NCI-H1417 treated with DMSO at 0.1 percent for 48 hours (cell line): Measurements from ENCODE around the gene MLPH.
"Not testable (repeated sequence)": the region's sequence is repeated elsewhere in the genome, so short reads cannot be mapped to it uniquely, and the experiment has no call there.

Experiments
- DNase-seq: peaks from one replicate; lab custom pipeline; 2025; lab: John Stamatoyannopoulos, UW

The MLPH gene

DNA sequence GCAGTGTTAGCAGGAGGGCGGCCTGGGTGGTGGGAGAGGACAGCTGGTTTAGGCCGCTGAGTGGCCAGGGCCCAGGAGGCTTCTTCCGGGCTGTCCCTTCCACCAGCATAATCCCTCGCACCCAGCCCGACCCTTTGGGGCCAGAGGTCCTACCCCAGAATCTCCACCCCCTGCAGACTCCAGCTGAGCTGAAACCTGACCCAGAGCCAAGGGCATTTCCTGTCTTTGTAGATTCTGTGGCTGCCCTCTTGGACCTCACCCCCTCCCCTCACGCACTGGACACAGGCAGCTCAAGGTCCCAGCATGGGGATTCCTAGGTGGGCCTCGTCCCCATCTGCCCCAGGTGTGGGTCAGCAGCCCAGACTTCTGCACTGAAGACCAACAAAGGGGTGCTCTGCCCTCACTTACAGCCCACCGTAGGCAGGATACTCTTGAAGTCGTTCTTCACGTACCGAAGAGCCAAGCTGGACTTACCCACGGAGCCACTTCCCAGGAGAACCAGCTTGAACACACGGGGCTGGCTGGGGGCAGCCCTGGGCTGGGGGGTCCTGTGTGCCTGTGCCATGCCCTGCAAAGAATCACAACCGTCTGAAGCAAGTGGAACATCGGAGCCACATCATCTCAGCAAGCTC is 98.7 kb downstream of the MLPH start:
- DNase-seq: no peak

DNA sequence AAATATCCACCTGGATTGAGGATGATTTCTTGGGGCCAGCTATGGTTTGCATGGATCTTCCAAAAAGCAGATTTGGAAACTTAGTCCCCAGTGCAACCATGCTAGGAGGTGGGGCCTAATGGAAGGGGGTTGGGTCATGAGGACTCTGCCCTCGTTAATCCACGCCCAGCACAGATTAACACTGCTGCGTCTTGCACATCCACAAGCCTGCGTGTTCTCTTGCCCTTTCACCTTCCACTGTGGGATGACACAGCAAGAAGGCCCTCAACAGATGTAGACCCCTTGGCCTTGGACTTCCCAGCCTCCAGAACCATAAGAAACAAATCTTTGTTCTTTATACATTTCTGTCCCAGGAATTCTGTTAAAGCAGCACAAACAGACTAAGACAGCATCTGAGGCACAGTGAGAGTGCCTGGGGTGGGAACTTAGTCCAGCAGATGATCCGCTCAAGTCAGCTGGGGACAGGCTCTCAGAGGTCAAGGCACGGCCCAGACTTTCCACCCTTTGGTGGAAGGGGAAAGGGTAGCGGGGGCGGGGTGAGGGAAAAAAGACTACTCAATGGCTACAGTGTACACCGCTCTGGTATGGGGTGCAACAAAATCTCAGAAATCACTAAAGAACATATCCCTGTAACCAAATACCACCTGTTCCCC is 101.1 kb downstream of the MLPH start:
- no peak for DNase-seq

GRCh38 chr2:237590272-237591140 is 103.5 kb downstream of the MLPH start, which contains the start of gene RAB17:
TSS of gene RAB17 (minus strand) at chr2:237590734. CDS start at chr2:237586154, 4,580 bp downstream.
- DNase-seq: peak; percentile 37

DNA sequence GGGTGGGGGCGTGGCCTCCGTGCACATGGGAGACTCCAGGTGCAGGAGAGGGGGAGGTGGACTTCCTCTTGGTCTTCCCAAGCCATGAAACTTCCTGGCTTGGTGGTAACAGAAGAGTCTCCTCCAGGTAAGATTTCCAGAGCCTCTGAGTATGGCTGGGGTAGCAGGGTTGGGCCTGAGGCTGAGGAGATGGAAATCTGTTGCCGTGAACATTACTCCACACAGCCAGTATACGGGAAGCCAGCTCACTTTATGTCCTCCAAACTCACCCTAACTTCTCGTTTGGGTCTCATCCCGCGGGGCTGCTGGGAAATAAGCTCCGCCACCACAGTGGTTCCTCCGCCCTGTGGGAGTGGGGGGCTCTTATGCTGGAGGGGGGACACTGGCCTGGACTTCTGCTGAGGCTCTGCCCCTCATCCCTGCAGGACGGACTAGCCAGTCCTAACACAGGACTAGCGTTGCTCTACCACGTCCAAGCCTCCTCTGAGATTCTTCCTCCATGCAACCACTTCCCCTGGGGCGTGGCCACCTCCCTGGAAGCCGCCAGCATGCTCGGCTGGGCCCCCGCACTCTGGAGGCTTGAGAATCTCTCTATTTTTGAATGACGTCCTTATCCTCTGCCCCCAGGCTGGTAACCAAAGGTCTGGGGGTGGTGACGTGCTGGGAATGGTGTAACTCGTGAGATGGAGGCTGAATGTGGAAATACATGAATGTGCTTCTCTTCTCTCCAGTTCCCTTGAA is 104.3 kb downstream of the MLPH start:
- DNase-seq: no peak

DNA sequence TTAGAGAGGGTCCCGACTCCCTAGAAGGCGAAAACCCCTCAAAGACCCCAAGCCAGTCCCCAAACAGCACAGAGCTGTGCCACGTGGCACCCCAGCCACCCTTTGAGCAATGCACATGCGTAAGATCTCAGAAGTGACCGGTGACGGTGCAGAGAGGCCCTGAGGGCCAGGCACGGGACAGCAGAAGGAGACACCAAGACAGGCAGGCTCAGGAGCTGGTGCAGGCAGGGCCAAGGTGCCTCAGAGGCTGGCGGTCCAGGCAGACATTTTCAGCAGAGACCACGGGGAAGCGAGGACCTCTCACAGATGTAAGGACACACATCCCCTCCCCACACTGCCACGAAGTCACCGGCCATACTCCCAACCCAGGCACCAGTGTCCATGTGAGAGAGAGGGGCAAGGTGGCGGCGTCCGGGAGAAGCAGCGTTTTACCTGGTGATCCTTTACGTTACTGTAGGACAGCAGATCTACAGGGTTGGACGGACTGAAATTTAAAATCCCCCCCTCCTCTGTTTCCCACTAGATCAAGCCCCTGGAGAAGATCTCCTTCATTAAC is 105.5 kb downstream of the MLPH start:
- DNase-seq: no peak

DNA sequence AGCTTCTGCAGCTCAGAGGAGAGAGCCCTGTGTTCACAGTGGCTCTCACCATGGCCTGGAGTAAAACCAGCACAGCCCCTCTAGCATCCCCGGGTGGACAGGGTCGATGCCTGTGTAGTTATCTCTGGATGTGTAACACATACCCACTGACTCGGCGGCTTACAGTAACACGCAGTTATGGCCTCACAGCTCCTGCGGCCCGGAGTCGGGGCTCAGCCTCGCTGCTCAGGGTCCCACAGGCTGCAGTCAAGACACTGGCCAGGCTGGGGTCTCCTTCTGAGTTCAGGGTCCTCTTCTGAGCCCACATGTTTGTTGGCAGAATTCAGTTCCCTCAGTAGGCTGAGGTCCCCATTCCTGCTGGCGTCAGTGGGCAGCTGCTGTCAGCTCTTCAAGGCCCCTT is 106.0 kb downstream of the MLPH start:
- DNase-seq: no peak

- no peak for DNase-seq
Observed at GRCh38 chr2:237593596-237594320, 106.7 kb downstream of the MLPH start.

- DNase-seq: no peak
Observed at GRCh38 chr2:237594514-237594871, 107.4 kb downstream of the MLPH start.

- DNase-seq: not testable (repeated sequence)
Observed at GRCh38 chr2:237595829-237596519, 108.9 kb downstream of the MLPH start.

DNA sequence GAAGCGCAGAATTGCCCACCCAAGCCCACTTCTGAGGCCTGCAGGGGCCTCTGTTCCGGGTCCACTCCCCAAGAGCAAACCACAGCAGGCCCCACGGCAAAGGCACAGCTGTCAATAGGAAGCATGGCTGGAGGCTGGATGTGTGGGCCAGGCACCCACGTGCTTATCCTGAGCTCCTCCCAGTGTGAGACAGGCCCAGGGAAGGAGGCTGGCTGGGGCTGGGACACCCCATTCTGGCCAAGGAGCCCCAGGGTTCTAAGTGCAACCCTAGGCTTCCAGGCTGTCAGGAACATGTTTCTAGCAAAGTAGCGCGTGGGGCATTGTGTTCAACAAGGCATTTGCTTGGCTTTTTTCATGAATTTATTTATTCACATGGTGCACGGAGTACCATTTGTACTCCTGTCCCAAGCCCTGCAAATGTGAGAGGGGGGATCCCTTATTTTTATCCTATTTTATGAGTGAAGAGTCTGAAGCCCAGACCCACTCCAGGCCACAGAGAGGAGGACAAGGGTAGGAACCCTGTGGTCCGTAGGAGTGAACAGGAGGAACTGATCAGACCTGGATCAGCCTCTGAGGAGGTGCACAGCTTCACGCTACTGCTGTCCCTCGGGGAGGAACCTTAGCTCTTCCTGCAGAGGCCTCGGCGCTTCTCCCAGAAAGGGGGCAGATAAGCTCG is 109.6 kb downstream of the MLPH start:
- no peak for DNase-seq

DNA sequence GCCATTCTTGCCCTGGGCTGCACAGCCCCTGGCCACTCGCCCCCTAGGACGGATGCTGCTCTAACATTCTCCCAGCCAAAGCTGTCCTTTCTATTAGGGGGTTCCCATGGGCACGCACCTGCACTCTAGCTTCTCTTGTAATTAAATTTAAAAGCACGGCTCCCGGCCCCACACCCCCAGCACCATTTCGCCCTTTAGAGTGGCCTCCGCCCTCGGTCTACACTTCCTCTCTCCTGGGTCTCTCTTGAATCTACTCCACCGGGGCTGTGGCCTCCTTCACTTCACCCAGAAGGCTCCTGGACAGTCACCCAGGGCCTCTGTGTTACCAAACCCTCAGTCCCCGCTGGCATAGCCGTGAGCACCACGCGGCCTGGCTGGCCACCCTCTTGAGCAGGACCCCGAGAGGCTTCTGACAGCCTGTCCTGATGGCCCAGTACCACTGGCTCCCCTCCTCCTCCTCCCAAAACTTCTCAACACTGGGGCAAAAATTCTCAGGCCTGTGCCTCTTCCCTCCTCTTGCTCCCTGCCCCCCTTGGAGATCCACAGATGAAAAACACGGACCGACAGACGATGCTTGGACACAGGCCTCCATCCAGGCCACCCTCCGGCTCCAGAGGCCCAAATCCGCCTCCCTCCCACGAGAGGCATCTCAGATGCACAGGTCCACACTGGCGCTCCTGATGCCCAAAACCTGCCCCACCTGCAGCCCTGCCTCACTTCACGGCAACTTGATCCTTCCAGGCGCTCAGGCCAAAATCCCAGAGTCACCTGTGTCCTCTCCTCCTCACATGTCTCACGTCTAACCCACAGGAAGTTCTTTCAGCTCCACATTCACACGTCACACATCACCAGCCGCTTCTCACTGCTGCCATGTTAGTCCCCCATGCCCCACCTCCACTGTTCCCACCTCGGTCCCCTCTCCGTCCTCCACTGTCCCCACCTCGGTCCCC is 110.4 kb downstream of the MLPH start:
- no peak for DNase-seq

DNA sequence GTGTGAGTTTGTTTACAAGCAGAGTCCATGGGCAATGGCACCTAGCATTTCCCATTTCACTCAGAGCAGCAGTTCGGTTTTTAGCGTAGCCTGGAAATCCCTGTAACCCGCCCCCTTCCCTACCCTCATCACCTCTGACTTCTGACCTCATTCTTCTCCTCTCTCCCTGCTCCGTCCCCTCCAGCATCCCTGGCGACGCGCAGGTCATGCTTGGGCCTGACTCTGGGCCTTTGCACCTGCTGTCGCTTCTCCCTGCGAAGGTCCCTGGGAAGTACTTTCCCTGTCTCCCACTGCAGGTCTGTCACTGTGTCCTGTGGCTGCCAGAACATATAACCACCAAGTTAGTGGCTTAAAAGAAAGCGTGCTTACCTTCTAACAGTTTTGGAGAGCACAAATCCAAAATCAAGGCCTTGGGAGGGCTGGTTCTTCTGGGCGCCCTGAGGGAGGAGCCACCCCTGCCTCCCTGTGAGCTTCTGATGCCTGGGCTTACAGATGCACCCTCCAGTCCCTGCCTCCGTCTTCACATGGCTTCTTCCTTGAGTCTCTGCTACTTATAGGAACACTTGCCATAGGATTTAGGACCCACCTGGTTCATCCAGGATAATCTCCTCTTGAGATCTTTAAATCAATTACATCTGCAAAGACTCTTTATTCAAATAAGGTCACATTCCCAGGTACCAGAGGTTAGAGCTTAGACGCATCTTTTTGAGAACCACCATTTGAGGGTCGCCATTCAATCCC is 111.6 kb downstream of the MLPH start:
- DNase-seq: no peak

DNA sequence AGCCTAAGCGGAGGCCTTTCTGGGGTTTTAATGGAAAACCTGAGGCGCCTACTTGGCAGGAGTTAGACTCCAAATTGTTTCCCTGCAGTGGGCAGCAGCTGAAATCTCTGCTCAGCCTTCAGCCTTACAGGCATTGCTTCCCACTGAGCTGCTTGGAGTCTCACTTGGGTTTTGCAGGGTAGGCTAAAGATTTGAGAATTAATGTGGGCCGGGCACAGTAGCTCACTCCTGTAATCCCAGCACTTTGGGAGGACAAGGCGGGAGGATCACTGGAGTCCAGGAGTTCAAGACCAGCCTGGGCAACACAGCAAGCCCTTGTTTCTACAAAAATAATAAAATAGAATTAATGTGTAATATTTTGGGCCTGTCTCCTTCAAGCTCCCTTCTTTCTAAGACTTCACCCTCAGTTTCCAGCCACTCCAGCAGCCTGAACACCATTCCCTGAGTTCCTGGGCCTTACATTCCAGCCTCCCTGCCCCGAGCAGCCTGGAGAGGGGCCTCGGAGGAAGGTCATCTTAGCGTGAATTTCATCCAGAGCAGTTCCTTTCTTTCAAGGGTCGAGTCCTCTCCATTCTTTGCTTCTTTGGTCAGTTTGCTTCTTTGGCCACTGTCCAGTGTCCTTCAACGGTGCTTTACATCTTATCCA is 112.5 kb downstream of the MLPH start:
- no peak for DNase-seq

DNA sequence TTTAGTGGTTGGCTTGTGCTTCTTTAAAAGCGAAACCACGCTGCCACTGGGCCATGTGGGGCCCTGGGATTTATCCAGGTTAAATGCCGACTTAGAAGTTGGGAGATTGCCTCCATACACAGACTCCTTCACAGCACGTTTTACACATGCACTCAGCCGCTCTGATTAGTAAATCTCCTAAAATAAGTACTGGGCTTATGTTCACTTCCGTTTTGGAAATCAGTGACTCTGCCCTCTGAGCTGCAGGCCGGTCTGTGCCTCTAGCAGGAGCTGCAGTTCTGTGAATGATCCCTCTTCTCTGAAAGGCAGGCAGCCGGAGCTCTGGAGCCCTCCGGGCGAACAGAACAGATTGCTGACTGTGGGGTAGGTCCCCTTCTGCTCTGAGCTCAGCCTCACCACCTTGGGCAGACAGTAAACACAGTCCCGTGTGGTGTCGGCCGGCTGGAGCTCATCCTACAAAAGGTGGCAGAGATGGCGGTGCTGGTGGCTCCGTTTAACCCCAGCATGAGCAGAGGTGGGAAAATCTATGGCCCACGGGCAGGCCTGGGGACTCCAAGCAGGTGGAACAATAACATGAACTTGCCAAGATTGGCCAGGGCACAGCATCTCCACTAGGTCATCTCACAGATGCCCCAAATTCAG is 113.3 kb downstream of the MLPH start:
- DNase-seq: no peak

DNA sequence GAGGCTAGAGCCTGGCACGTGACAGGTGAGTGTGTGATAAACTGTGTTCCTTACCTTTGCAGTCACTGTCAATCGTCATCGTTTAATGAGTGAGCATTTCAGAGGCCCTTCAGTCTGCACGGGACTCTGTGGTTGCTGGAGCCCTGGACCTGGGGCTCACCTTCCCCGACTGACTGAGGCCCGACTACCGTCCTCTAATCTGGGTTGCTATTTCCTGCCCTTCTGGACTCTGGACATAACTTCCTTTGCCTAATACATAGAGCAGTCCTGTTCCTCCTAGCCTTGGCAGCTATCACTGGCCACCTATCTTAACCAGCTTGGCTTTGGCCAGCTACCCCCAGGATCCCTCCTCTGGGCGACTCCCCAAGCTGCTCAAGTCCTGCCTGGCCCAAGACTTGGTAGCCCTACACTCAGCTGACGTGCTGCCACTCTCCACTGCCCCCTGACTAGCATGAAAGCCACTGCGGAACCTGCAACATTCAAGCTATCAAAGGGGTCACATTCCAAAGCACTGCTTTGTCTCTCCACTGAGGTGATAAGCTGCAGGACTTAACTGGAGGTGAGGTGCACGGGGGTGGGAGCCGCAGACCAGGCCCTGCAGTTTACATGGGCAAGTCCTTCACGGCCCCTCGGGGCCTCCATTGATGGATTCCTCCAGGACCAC is 114.5 kb downstream of the MLPH start:
- DNase-seq: no peak

DNA sequence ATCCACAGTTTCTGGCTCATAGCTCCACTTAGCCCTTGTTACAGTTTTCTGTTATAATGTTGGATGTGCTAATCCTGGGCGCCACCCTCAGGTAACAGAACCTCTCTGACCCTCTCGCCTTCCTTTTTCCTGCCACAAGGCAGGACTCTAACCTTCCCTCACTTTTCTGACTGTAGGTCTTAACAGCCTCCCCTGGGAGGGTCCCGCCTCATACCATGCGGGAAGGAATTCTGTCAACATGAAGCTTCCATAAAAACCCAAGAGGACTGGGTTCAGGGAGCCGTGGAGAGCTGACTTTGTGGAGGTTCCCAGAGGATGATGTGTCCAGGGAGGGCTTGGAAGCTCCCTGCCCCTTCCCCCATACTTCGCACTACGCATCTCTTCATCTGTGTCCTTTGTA is 115.4 kb downstream of the MLPH start:
- DNase-seq: no peak
